ENCODE data around the gene AHNAK2. TPM values are rescaled to one million over a fixed set of nuclear protein-coding genes. Genes with fewer than 3 reads are reported as not detected.

AHNAK2 gene
- total and polyA plus RNA-seq, 2 of the 13 experiments (the other 11 are each of a cell fraction or from before 2014, with no cell fraction given), result 0.11 to 0.18 TPM

DNA sequence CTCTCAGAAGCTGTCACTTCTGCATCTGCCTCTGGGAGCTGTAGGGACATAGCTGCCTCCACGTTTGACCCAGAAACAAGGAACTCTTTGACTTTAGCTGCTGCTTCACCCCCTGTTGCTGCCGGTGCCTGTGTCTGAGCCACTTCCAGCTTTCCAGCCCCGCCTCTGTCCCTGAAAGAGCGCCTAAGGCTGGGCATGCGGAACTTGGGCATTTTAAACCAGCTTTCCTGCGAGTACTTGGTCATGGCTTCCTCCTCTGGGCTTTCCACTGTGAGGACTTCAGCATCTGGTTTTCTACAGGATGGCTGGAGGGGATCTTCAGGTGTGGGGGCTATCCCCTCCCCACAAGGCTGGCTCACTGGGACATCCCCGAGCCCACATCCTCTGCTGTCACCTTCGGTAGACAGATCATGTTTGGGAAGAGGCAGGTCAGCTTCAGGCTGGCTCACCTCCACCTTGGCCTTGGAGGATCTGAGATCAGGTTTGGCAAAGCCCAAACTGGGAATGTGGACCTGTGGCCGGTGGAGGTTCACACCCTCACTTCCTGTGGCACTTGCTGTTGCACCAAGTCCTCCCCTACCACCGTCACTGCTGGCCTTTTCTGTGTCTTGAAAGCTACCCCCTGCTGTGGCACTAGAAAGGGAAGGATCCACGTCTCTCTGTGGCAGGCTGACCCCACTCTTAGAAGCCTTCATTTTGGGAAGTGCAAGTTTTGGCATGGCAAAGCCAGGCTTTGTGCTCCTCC, 38.3 kb downstream of the AHNAK2 start:
- Histone ChIP-seq H2AFZ (ENCODE audit: low read length) (no peak overlapping the region), H3K79me2 (ENCODE audit: insufficient read depth, low read length) (no peaks in the 10 kb centered on the region), H3K9me3 (ENCODE audit: low read length) (no peaks in the 10 kb centered on the region), H3K4me1 (ENCODE audit: insufficient read depth, low read length) (no peaks in the 10 kb centered on the region), H3K4me3 (replicated peaks in 1 of 3; ENCODE audit: insufficient read depth in 1 of 3, low read depth in 2 of 3, low read length in 3 of 3) (no peak overlapping the region), H3K9ac (ENCODE audit: insufficient read depth, low read depth, low read length) (no peak overlapping the region), H4K20me1 (ENCODE audit: insufficient read depth, low read length) (no peaks in the 10 kb centered on the region), H3K4me2 (ENCODE audit: low read depth, low read length) (no peak overlapping the region), H3K36me3 (replicated peaks in 1 of 2; ENCODE audit: control insufficient read depth in 1 of 2, insufficient read depth in 2 of 2, low read length in 2 of 2) (no peaks in the 10 kb centered on the region), H3K27me3 (ENCODE audit: control insufficient read depth in 1 of 2, insufficient read depth in 2 of 2, low read length in 2 of 2) (peaks cover 6 to 82% of the 10 kb centered on the region in 2 experiments; a peak in 4 of 5 replicates), H3K27ac (ENCODE audit: extremely low read length, insufficient read depth, low read length) (no peak overlapping the region)
- no peak for TF ChIP-seq AHR (CRISPR knock-in tag; IDR thresholded peaks at IDR 0.05)
- TF ChIP-seq REL (CRISPR knock-in tag; conservative IDR thresholded peaks at IDR 0.05), result no peak
- TF ChIP-seq TARDBP (CRISPR knock-in tag; IDR thresholded peaks at IDR 0.05), result no peak
- no peak for TF ChIP-seq POLR2A (IDR thresholded peaks at IDR 0.05; ENCODE audit: insufficient read depth in 1 of 2, low read depth in 2 of 2, low read length in 2 of 2)
- TF ChIP-seq KLF6 (CRISPR knock-in tag; IDR thresholded peaks at IDR 0.05), result no peak
- TF ChIP-seq ARNT2 (CRISPR knock-in tag; IDR thresholded peaks at IDR 0.05; ENCODE audit: low read depth), result no peak
- TF ChIP-seq CEBPB (IDR thresholded peaks at IDR 0.05; ENCODE audit: borderline replicate concordance, low read depth, low read length), result no peak
- no peak for TF ChIP-seq SUZ12 (IDR thresholded peaks at IDR 0.05; ENCODE audit: low read depth, low read length)
- TF ChIP-seq ZFP37 (CRISPR knock-in tag; IDR thresholded peaks at IDR 0.05; ENCODE audit: borderline replicate concordance), result no peak
- no peak for TF ChIP-seq ATAD3A (CRISPR knock-in tag; IDR thresholded peaks at IDR 0.05)
- TF ChIP-seq KDM5B (CRISPR knock-in tag; IDR thresholded peaks at IDR 0.05; ENCODE audit: borderline replicate concordance), result no peak
- TF ChIP-seq ZFP62 (CRISPR knock-in tag; IDR thresholded peaks at IDR 0.05), result no peak
- TF ChIP-seq ZNF629 (CRISPR knock-in tag; conservative IDR thresholded peaks at IDR 0.05), result no peak
- no peak for TF ChIP-seq THYN1 (CRISPR knock-in tag; IDR thresholded peaks at IDR 0.05; ENCODE audit: borderline replicate concordance, low read depth)
- TF ChIP-seq RXRA (CRISPR knock-in tag; IDR thresholded peaks at IDR 0.05), result no peak
- TF ChIP-seq, protein P1, sequence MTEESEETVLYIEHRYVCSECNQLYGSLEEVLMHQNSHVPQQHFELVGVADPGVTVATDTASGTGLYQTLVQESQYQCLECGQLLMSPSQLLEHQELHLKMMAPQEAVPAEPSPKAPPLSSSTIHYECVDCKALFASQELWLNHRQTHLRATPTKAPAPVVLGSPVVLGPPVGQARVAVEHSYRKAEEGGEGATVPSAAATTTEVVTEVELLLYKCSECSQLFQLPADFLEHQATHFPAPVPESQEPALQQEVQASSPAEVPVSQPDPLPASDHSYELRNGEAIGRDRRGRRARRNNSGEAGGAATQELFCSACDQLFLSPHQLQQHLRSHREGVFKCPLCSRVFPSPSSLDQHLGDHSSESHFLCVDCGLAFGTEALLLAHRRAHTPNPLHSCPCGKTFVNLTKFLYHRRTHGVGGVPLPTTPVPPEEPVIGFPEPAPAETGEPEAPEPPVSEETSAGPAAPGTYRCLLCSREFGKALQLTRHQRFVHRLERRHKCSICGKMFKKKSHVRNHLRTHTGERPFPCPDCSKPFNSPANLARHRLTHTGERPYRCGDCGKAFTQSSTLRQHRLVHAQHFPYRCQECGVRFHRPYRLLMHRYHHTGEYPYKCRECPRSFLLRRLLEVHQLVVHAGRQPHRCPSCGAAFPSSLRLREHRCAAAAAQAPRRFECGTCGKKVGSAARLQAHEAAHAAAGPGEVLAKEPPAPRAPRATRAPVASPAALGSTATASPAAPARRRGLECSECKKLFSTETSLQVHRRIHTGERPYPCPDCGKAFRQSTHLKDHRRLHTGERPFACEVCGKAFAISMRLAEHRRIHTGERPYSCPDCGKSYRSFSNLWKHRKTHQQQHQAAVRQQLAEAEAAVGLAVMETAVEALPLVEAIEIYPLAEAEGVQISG (CRISPR knock-in tag; IDR thresholded peaks at IDR 0.05), result no peak
- ChIA-PET CTCF (ENCODE audit: low intra/inter-chr PET ratio, low total read pairs) (no interaction called here), POLR2A (no interaction called here)
- no peak for DNase-seq (ENCODE audit: low spot score)
- no peak for ATAC-seq
- intact Hi-C loops (cut with micrococcal nuclease; ENCODE audit: unreplicated experiment), result no loop called here
- no peak for FAIRE-seq
- WGBS (ENCODE audit: low lambda C conversion rate), result 10% methylated on average over 9 of the region's 11 CpGs
- in situ Hi-C loops (cut with HindIII; ENCODE audit: extremely low pct_ligation_motif_present, low pct_unique_long_range_greater_than_20kb), result no loop called here
- BruUV-seq (replicated peaks), result no TSS peak
